PC-9 (cell line): ENCODE results near the gene RNASEL.

Experiments
- EZH2 ChIP-seq: fragments of 200-600 bp; sonication (generic); IDR thresholded peaks from 2 replicates; pipeline ENCODE4 v1.8.0; 2017; ENCODE audit warnings: antibody characterized with exemption, low read depth
- TF ChIP-seq, protein P1 (sequence below): fragments of 200-600 bp; sonication (generic); conservative IDR thresholded peaks from 2 replicates; pipeline ENCODE4 v1.6.1; 2017; ENCODE audit warnings: mixed run types, antibody characterized with exemption, mild to moderate bottlenecking, moderate library complexity

DNA sequence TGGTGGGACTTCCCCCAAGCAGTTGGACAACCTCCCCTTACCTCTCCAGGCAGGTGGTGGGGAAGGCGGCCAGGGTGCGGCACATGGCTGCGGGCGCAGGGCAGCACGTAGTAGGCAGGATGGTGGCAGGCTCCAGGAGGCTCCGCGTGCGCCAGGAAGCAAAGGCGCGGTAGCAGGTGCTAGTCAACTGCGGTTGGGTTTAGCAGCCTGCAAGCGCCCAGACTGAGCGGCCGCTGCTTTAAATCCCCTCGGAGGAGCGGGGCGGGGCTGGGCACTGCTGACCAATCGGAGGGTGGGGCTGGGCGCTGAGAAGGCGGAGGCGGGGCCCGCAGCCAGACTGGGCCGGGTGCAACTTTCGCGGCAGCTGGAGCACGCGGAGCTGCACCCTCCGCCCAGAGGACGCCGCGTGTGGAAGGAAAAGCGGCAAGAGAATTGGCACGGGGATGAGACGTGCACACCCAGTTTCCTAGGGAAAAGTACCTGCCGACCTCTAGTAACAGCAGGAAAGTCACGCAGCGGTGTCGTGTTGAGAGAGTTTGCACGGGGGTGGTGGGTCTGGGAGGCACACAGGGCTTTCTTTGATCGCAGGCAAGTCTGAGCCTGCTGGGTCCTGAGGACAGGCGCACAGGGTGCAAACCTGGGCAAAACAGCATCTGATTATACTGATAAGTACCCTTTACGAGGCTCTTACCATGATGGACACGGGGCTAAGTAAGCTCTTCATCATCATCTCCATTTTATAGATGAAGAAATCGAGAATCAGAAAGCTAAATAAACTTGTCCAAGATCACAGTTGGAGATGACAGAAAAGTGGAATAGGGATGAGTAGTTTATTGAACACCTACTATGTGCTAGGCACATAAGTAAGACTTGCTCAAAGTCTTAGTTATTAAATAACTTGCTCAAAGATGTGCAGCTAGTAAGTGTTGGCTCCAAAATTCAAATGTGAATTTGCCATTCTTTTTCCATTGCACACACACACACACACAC is 15.4 kb upstream of the RNASEL start, which contains the start of gene RGS16:
- TF ChIP-seq, protein P1, sequence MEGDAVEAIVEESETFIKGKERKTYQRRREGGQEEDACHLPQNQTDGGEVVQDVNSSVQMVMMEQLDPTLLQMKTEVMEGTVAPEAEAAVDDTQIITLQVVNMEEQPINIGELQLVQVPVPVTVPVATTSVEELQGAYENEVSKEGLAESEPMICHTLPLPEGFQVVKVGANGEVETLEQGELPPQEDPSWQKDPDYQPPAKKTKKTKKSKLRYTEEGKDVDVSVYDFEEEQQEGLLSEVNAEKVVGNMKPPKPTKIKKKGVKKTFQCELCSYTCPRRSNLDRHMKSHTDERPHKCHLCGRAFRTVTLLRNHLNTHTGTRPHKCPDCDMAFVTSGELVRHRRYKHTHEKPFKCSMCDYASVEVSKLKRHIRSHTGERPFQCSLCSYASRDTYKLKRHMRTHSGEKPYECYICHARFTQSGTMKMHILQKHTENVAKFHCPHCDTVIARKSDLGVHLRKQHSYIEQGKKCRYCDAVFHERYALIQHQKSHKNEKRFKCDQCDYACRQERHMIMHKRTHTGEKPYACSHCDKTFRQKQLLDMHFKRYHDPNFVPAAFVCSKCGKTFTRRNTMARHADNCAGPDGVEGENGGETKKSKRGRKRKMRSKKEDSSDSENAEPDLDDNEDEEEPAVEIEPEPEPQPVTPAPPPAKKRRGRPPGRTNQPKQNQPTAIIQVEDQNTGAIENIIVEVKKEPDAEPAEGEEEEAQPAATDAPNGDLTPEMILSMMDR = no peak
- TF ChIP-seq EZH2 = no peak
